Lower leg skin (tissue), 4 donors: ENCODE results near the gene LDHB. TPM values are rescaled to one million over a fixed set of nuclear protein-coding genes. Genes with fewer than 3 reads are reported as not detected.
"Not testable (repeated sequence)": the region's sequence is repeated elsewhere in the genome, so short reads cannot be mapped to it uniquely, and the experiment has no call there.

Experiments
- DNase-seq, 2 donors: peaks; one replicate each; pipeline ENCODE4 v3.0.0-alpha.2; 2019; ENCODE audit warnings: low spot score in 2 of 2
- H3K4me3 ChIP-seq: fragments of 200-600 bp; sonication (generic); 2 replicates; pipeline ENCODE4 v1.5.1; 2017; ENCODE audit warnings: mild to moderate bottlenecking, low read depth; ENCODE audit not compliant: poor library complexity, severe bottlenecking
- CTCF ChIP-seq, 3 donors: fragments of 450-650 bp; IDR thresholded peaks; one replicate each; pipeline ENCODE4 v1.5.1; 2016; ENCODE audit warnings: antibody characterized with exemption in 3 of 3, mild to moderate bottlenecking in 3 of 3, moderate library complexity in 2 of 3
- POLR2A ChIP-seq, 2 donors: fragments of 450-650 bp; IDR thresholded peaks; one replicate each; pipeline ENCODE4 v1.6.1; 2016 to 2017; ENCODE audit warnings: antibody characterized with exemption in 2 of 2, mild to moderate bottlenecking in 1 of 2, moderate library complexity in 1 of 2
- WGBS, 2 donors: methylation state at CpG; one replicate each; pipeline ENCODE4 v1.1.5; 2018; 5-methylcytosine and 5-hydroxymethylcytosine counted together
- intact Hi-C: fragments of 100-400 bp; cut with DNase I; formaldehyde crosslinking; loops from one replicate; pipeline ENCODE4 v1.15.0; 2023; ENCODE audit warnings: low total_unique reads
- total RNA-seq, 4 donors: library from RNA; depleted of rRNA; stranded (reverse); fragments of >200 nt; gene quantifications; one replicate each; pipeline ENCODE4 v1.1.0, GENCODE V29; 2016

The LDHB gene
- total RNA-seq, 4 donors from 2014 or later: 30.3 to 76.5 (median 54.9) TPM

GRCh38 chr12:21672146-21672545, 14.5 kb upstream of the LDHB start:
- WGBS, 2 donors: 41 to 53% methylated on average over 1 of the region's 1 CpG
- DNase-seq: no peak
- TF ChIP-seq POLR2A (IDR thresholded peaks at IDR 0.05) (no peak), CTCF (IDR thresholded peaks at IDR 0.05) (no peak)
- intact Hi-C loops: no loop called here
- no peak overlapping the region for H3K4me3 ChIP-seq

GRCh38 chr12:21666722-21667121, 9.1 kb upstream of the LDHB start:
- WGBS, 2 donors: 38 to 52% methylated on average over 4 of the region's 4 CpGs
- no peak for TF ChIP-seq CTCF (IDR thresholded peaks at IDR 0.05)
- no peak for TF ChIP-seq POLR2A (IDR thresholded peaks at IDR 0.05)
- DNase-seq: no peak

GRCh38 chr12:21665816-21666215, 8.2 kb upstream of the LDHB start:
- no peak overlapping the region for H3K4me3 ChIP-seq
- DNase-seq: no peak
- TF ChIP-seq POLR2A (IDR thresholded peaks at IDR 0.05) (no peak), CTCF (IDR thresholded peaks at IDR 0.05) (no peak)
- WGBS, 2 donors: 85 to 88% methylated on average over 7 of the region's 7 CpGs
- intact Hi-C loops: no loop called here

More at GRCh38 chr12:21666722-21667121, 9.1 kb upstream of the LDHB start:
- intact Hi-C loops: no loop called here
- no peak overlapping the region for H3K4me3 ChIP-seq

DNA sequence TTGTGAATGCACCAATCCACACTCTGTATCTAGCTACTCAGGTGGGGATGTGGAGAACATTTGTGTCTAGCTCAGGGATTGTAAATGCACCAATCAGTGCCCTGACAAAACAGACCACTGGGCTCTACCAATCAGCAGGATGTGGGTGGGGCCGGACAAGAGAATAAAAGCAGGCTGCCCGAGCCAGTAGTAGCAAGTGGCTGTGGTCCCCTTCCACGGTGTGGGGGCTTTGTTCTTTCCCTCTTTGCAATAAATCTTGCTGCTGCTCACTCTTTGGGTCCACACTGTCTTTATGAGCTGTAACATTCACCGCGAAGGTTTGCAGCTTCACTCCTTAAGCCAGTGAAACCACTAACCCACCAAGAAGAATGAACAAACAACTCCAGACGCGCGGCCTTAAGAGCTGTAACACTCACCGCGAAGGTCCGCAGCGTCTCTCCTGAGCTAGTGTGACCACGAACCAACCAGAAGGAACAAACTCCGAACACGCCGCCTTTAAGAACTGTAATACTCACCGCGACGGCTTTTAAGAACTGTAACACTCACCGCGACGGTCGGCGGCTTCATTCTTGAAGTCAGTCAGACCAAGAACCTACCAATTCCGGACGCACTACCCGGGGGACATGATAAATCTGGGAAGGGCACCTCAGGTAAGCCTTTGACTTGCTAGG, 4.6 kb upstream of the LDHB start:
- WGBS, 2 donors: 88 to 96% methylated on average over 25 to 27 of the region's 27 CpGs
- no peak for DNase-seq

DNA sequence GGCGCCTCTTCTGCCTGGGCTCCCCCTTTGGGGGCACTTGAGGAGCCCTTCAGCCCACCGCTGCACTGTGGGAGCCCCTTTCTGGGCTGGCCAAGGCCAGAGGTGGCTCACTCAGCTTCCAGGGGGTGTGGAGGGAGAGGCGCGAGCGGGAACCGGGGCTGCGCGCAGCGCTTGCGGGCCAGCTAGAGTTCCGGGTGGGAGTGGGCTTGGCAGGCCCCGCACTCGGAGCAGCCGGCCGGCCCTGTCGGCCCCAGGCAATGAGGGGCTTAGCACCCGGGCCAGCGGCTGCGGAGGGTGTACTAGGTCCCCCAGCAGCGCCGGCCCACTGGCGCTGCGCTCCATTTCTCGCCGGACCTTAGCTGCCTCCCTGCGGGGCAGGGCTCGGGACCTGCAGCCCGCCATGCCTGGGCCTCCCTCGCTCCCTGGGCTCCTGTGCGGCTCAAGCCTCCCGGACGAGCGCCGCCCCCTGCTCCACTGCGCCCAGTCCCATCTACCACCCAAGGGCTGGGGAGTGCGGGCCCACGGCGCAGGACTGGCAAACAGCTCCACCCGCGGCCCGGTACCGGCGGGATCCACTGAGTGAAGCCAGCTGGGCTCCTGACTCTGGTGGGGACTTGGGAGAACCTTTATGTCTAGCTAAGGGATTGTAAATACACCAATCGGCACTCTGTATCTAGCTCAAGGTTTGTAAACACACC, 3.9 kb upstream of the LDHB start:
- 93 to 96% methylated on average over 12 to 37 of the region's 44 CpGs for WGBS, 2 donors
- intact Hi-C loops, H3K4me3 ChIP-seq, DNase-seq: not testable (repeated sequence)

More for the DNA sequence above, 4.6 kb upstream of the LDHB start:
- intact Hi-C loops: no loop called here
- TF ChIP-seq CTCF (IDR thresholded peaks at IDR 0.05) (no peak), POLR2A (IDR thresholded peaks at IDR 0.05) (no peak)
- H3K4me3 ChIP-seq: no peak overlapping the region

GRCh38 chr12:21659383-21659782, 1.7 kb upstream of the LDHB start:
- intact Hi-C loops: no loop called here
- TF ChIP-seq POLR2A (IDR thresholded peaks at IDR 0.05) (no peak), CTCF (IDR thresholded peaks at IDR 0.05) (no peak)
- WGBS, 2 donors: 54 to 61% methylated on average over 1 of the region's 1 CpG
- no peak overlapping the region for H3K4me3 ChIP-seq
- DNase-seq: no peak
